ENCODE measurements around the gene TYW1B.
"Not testable (repeated sequence)": the region's sequence is repeated elsewhere in the genome, so short reads cannot be mapped to it uniquely, and the experiment has no call there.

The TYW1B gene

DNA sequence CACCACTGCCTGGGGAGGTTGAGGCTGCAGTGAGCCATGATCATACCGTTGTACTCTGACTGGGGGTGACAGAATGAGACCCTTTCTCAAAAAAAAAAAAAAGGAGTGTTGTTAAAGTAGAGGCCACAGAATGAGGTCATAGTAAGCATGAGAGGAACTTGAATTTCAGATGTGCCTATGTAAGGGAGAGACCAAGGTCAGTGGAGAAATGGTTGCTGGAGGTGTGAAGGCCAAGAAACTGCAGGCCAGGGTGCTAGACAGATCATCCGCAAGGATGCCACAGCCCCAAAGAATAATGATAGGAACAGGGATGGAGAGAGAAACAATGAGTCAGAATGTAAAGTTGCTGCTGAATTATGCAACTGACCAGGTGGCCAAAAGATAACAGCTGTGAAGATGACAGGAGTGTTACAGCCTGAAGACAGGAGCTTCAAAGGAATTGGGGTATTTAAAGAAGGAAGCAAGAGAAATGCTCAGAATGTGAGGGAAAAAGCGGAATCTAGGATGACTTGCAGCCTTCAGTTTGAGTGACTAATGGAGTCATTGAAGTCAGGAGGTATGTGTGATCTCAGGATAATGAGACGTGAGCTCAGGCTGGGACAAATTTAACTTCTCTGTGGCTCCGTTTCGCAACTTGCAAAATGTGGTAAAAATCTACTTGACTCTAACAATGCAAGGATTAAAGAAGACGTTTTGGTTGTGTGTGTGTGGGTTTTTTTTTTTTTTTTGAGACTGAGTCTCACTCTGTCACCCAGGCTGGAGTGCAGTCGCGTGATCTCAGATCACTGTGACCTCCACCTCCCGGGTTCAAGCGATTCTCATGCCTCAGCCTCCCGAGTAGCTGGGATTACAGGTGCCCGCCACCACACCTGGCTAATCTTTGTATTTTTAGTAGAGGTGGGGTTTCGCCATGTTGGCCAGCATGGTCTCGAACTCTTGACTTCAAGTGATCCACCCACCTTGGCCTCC, 22.2 kb downstream of the TYW1B start:
- no peaks in the 10 kb centered on the region for H3K27me3 ChIP-seq (ENCODE audit: insufficient read depth, insufficient read length)
- peaks cover 3% of the 10 kb centered on the region for H3K36me3 ChIP-seq (ENCODE audit: insufficient read depth, insufficient read length, low read length)
- no peaks in the 10 kb centered on the region for H3K9me3 ChIP-seq (ENCODE audit: insufficient read depth, low read length)
- H3K4me1 ChIP-seq (ENCODE audit: insufficient read depth, insufficient read length): no peaks in the 10 kb centered on the region
- no peak for DNase-seq (ENCODE audit: low read depth, low spot score)
- no peak overlapping the region for H3K9ac ChIP-seq (ENCODE audit: insufficient read length, low read depth)
- no peak overlapping the region for H3K4me3 ChIP-seq (ENCODE audit: insufficient read length, low read depth)
- no peak for TF ChIP-seq YY1 (IDR thresholded peaks at IDR 0.05; ENCODE audit: insufficient read depth, insufficient read length)
- TF ChIP-seq ZNF274 (IDR thresholded peaks at IDR 0.05; ENCODE audit: low read depth, low read length): no peak
- no peak for TF ChIP-seq SUZ12 (IDR thresholded peaks at IDR 0.05; ENCODE audit: extremely low read depth, insufficient read depth, insufficient read length)

- not testable (repeated sequence) for H3K9me3 ChIP-seq (ENCODE audit: insufficient read depth, low read length); H3K4me3 ChIP-seq (ENCODE audit: insufficient read length, low read depth); DNase-seq (ENCODE audit: low read depth, low spot score); H3K27me3 ChIP-seq (ENCODE audit: insufficient read depth, insufficient read length); H3K36me3 ChIP-seq (ENCODE audit: insufficient read depth, insufficient read length, low read length); H3K9ac ChIP-seq (ENCODE audit: insufficient read length, low read depth); H3K4me1 ChIP-seq (ENCODE audit: insufficient read depth, insufficient read length)
Observed at GRCh38 chr7:72803778-72804177, 24.2 kb downstream of the TYW1B start.

- not testable (repeated sequence) for H3K4me3 ChIP-seq (ENCODE audit: insufficient read length, low read depth); H3K36me3 ChIP-seq (ENCODE audit: insufficient read depth, insufficient read length, low read length); DNase-seq (ENCODE audit: low read depth, low spot score); H3K4me1 ChIP-seq (ENCODE audit: insufficient read depth, insufficient read length); H3K9ac ChIP-seq (ENCODE audit: insufficient read length, low read depth); H3K27me3 ChIP-seq (ENCODE audit: insufficient read depth, insufficient read length)
- peaks cover 10% of the 10 kb centered on the region; the same call in 1 of the 2 replicates for H3K9me3 ChIP-seq (ENCODE audit: insufficient read depth, low read length)
Observed at GRCh38 chr7:72801564-72801963, 26.4 kb downstream of the TYW1B start.

DNA sequence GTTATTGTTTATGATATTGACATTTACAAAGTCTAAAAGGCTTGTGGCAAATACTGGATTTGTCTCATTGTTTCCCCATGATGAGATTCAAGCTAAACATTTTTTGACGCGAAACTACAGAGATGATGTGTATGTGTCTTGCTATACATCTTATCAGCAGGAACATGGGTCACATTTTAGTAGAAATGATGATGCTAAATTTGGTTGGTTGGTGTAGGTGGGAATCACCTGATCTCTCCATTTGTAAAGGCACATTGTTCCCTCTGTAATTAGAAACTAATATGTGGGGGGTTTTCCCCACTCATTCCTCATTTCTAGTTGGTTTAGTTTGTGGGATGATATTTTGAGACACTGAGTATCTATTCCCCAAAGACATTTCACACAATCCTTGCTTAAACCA, 32.6 kb downstream of the TYW1B start:
- DNase-seq (ENCODE audit: low read depth, low spot score); H3K4me1 ChIP-seq (ENCODE audit: insufficient read depth, insufficient read length); H3K4me3 ChIP-seq (ENCODE audit: insufficient read length, low read depth); H3K27me3 ChIP-seq (ENCODE audit: insufficient read depth, insufficient read length); H3K36me3 ChIP-seq (ENCODE audit: insufficient read depth, insufficient read length, low read length); H3K9ac ChIP-seq (ENCODE audit: insufficient read length, low read depth): not testable (repeated sequence)
- peaks cover 10% of the 10 kb centered on the region; the same call in 1 of the 2 replicates for H3K9me3 ChIP-seq (ENCODE audit: insufficient read depth, low read length)

- TF ChIP-seq YY1 (IDR thresholded peaks at IDR 0.05; ENCODE audit: insufficient read depth, insufficient read length): no peak
- no peak for TF ChIP-seq ZNF274 (IDR thresholded peaks at IDR 0.05; ENCODE audit: low read depth, low read length)
- TF ChIP-seq SUZ12 (IDR thresholded peaks at IDR 0.05; ENCODE audit: extremely low read depth, insufficient read depth, insufficient read length): no peak
- Histone ChIP-seq H3K9ac (ENCODE audit: insufficient read length, low read depth) (no peak overlapping the region), H3K4me3 (ENCODE audit: insufficient read length, low read depth) (no peak overlapping the region), H3K36me3 (ENCODE audit: insufficient read depth, insufficient read length, low read length) (peaks cover 2% of the 10 kb centered on the region), H3K27me3 (ENCODE audit: insufficient read depth, insufficient read length) (no peaks in the 10 kb centered on the region), H3K4me1 (ENCODE audit: insufficient read depth, insufficient read length) (no peaks in the 10 kb centered on the region), H3K9me3 (ENCODE audit: insufficient read depth, low read length) (peaks cover 10% of the 10 kb centered on the region; the same call in 1 of the 2 replicates)
- DNase-seq (ENCODE audit: low read depth, low spot score): no peak
Observed at GRCh38 chr7:72793791-72794190, 34.2 kb downstream of the TYW1B start.

DNA sequence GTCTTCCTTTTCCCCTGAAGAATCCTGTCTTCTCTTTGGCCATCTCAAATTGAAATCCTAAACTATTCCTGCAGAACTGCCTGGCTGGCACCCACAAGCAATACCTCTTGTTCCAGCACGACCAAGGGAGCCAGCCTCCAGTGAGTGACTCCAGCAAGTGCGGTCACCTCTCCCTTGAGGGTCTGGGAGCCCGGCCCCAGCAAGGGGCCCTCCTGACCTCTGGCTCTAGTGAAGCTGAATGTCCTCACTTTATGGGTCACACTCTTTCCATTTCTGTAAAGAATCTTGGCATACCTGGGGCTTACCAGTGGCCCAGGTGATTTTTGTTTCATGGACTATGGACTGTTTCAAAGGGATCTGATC, 37.3 kb downstream of the TYW1B start:
- H3K9ac ChIP-seq (ENCODE audit: insufficient read length, low read depth); H3K9me3 ChIP-seq (ENCODE audit: insufficient read depth, low read length); H3K36me3 ChIP-seq (ENCODE audit: insufficient read depth, insufficient read length, low read length); DNase-seq (ENCODE audit: low read depth, low spot score); H3K27me3 ChIP-seq (ENCODE audit: insufficient read depth, insufficient read length); H3K4me1 ChIP-seq (ENCODE audit: insufficient read depth, insufficient read length); H3K4me3 ChIP-seq (ENCODE audit: insufficient read length, low read depth): not testable (repeated sequence)

DNA sequence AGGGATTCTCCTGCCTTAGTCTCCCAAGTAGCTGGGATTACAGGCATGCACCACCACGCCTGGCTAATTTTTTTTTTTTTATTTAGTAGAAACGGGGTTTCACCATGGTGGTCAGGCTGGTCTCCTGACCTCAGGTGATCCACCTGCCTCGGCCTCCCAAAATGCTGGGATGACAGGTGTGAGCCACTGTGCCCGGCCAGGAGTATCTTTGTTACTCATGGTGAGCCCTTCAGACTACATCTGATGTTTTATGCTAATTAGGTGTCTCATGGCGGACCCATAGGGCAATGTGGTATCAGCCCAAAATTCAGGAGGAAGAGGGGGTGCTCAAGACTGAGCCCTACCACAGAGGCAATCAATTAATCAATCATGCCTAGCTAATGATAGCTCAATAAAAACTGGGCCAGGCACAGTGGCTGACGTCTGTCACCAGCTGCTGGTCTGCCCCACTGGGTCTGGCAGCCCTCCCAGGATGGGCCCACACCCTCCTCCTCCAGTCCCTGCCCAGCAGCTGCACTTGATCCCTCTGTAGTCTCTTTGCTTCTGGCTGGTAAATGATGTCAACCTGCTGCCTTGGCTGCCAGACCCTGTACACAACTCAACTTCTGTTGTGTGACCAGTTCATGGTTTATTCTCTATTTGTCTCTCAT, 37.8 kb downstream of the TYW1B start:
- not testable (repeated sequence) for DNase-seq (ENCODE audit: low read depth, low spot score); H3K36me3 ChIP-seq (ENCODE audit: insufficient read depth, insufficient read length, low read length); H3K4me1 ChIP-seq (ENCODE audit: insufficient read depth, insufficient read length); H3K27me3 ChIP-seq (ENCODE audit: insufficient read depth, insufficient read length); H3K4me3 ChIP-seq (ENCODE audit: insufficient read length, low read depth); H3K9ac ChIP-seq (ENCODE audit: insufficient read length, low read depth); H3K9me3 ChIP-seq (ENCODE audit: insufficient read depth, low read length)
